ENCODE results near the gene FDCSP.
"Not testable (repeated sequence)": the region's sequence is repeated elsewhere in the genome, so short reads cannot be mapped to it uniquely, and the experiment has no call there.

The FDCSP gene

DNA sequence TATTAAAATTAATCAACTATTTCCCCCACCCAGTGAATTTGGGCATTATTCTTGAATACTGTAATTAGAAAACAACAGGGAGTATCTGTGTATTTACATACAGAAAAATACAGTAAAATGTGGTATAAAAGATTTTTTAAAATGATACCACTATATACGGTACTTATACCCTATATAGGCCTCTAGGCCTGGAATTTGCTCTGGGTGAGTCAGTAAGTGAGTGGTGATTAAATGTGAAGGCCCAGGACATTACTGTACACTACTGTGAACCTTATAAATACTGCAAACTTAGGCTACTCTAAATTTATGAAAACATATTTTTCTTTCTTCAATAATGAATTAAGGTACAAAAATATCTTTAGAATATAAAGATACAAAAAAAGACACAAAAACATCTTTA, 10.2 kb downstream of the FDCSP start:
- in situ Hi-C loops (cut with MboI; ENCODE audit: low sequenced_read_pairs) = no loop called here

DNA sequence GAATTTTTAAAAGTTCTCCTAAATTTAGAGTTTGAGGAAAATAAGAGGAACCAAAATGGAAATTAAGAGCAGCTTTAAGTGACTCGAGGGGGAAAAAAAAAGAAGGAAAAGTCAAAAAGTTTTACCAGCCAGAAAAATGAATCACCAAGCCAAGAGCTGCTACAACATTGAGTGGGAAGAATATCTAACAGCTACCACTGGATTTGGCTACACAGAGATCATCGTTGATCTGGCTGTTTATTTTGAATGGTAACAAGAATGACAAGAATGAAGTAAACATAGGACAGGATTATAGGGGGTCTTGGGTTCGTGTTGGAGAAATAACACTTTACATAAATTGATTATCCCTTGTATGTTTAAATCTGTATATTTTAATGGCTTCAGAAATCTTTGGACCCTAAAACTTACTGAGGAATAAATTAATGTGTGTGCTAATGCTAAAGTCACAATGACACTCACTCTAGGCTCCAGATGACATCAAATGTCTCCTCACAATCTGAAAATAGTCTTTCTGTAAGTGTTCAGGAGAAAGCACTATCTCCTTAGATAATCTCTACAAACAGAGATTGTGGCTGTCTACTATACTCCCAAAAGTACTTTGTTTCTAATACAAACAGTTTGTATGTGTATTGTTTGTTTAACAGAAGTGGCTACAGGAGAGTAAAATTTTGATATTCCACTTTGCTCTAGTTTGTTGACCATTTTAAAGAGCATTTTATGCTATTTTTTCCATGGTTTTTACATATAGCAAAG, 13.4 kb downstream of the FDCSP start:
- in situ Hi-C loops (cut with MboI; ENCODE audit: low sequenced_read_pairs) = no loop called here

DNA sequence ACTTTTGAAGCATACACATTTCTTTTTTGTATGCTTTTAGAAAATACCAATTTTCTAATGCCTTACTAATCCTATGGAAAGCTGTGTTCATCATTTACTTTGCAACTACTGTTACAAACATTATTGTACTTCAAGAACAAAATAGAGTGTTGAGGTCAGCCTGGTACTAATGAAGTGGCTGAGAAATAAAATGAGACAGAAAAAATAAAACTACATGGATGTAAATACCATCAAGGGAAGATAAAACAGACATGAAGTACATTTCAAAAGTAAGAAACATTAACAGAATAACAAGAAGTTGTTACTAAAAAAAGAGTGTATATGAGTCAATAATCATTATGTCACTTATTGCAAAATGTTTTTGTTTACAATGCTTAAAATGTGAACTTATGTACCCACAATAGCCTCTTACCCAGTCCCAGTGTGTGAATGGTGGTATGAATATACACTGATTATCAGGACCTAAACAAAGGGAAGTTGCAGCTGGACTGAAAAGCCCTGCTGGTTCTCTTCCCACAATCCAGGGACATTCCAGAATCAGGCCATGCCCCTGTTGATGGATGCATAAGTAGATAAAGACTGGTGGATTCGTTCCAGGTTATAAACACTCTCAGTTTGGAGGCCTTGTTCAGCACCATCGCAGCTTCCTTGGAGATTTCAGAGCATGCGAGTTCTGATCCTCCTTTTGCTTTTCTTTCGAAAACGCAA, 14.1 kb downstream of the FDCSP start:
- in situ Hi-C loops (cut with MboI; ENCODE audit: low sequenced_read_pairs) = no loop called here

GRCh38 chr4:70242297-70242696, 16.4 kb downstream of the FDCSP start, which contains the start of gene CSN3:
Gene CSN3, plus strand, starts transcription at chr4:70242597. Its CDS starts 2,223 bp downstream, at chr4:70244820.
- in situ Hi-C loops (cut with MboI; ENCODE audit: low sequenced_read_pairs) = not testable (repeated sequence)

GRCh38 chr4:70243091-70243490, 17.2 kb downstream of the FDCSP start:
- in situ Hi-C loops (cut with MboI; ENCODE audit: low sequenced_read_pairs) = no loop called here

- in situ Hi-C loops (cut with MboI; ENCODE audit: low sequenced_read_pairs) = no loop called here
These were observed 25.5 kb downstream of the FDCSP start for GRCh38 chr4:70251250-70251944.

DNA sequence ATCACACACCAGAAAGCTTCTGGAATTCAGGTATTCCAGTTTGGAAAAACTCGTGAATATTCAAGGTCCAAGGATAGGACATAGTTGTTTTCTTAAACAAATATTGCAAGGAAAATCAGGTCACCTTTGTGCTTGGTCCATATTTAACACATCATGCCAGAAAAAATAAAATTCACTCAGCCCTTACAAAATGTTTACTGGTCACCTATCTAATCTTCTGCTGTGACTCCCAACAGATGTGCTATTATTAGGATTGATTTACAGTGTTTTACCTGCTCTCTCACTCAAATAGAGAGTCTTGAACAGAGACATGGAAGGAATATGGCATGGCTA, 26.0 kb downstream of the FDCSP start:
- in situ Hi-C loops (cut with MboI; ENCODE audit: low sequenced_read_pairs) = no loop called here

DNA sequence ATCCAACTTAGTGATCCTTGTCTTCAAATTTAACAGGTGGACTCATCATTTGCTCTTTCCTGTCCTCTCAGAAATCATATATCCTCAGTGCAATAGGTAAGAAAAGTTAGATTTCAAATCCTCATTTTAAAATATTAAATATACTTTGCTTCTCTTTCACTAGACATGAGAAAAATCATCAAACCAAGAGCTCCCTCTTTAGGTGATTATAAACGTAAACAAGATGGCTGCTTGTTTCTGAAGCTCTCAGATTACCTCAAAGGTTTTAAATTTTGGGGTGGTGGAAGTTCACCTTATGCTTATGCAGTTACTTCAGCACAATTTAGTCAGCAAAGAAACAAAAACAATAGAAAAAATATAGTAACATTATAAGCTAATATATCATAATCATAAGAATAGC, 43.8 kb downstream of the FDCSP start:
- in situ Hi-C loops (cut with MboI; ENCODE audit: low sequenced_read_pairs) = no loop called here

DNA sequence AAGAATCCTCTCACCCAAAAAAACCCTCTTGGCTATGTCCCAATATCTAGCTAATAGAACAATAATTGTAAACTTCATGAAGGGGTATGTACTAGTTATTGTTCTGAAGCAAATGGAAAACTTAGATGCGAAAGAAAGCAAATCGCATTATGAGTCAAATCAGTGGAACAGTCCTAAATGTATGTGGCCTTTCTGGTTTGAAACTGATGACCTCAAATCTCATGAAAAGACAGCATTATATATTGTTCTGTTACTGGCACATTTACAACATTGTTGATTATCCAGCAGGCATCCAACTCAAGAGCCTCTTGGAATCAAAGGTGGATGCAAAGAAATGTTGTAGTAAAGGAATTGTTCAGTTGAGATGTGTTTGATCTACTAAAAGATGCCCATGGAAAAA, 51.2 kb downstream of the FDCSP start:
- in situ Hi-C loops (cut with MboI; ENCODE audit: low sequenced_read_pairs) = no loop called here

DNA sequence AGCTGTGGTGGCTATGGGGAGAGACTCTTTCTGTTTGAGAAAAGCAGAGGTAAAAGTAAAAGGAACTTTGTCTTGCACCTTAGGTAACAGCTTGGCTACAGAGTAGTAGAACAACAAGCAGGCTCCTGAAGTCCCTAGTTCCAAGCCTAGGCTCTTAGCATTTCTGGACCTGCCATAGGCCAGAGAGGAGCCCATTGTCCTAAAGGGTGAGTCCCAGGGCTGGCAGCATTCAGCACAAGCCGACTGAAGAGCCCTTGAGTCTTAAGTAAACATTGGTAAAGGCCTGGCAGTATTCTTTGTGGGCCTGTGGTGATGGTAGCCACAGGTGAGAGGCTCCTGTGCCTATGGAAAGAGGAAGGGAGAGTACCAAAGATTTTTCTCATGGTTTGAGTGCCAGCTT, 54.6 kb downstream of the FDCSP start:
- in situ Hi-C loops (cut with MboI; ENCODE audit: low sequenced_read_pairs) = no loop called here

Data from HL-60/S4 treated with phorbol 12-myristate 13-acetate at 8.2 ng/mL for 4 days and 3 days (cell line).